ENCODE data around the gene RSRC1.
"Not testable (repeated sequence)": the region's sequence is repeated elsewhere in the genome, so short reads cannot be mapped to it uniquely, and the experiment has no call there.

RSRC1 gene

GRCh38 chr3:158520433-158520832 is 410.5 kb downstream of the RSRC1 start:
- H3K27me3 Mint-ChIP-seq, result no peaks in the 10 kb centered on the region
- H3K36me3 Mint-ChIP-seq, result peaks cover 10% of the 10 kb centered on the region
- H3K9me3 Mint-ChIP-seq (ENCODE audit: low read depth), result peaks cover 4% of the 10 kb centered on the region
- H3K4me3 Mint-ChIP-seq, result no peak overlapping the region
- no peak overlapping the region for H3K27ac Mint-ChIP-seq
- H3K4me1 Mint-ChIP-seq (ENCODE audit: low read depth), result no peaks in the 10 kb centered on the region

GRCh38 chr3:158522221-158523136 is 412.6 kb downstream of the RSRC1 start:
- Mint-ChIP-seq H3K36me3 (peaks cover 10% of the 10 kb centered on the region), H3K27me3 (no peaks in the 10 kb centered on the region), H3K4me1 (ENCODE audit: low read depth) (no peaks in the 10 kb centered on the region), H3K27ac (no peak overlapping the region), H3K4me3 (no peak overlapping the region), H3K9me3 (ENCODE audit: low read depth) (peaks cover 4% of the 10 kb centered on the region)

GRCh38 chr3:158528076-158528674 is 418.3 kb downstream of the RSRC1 start:
- Mint-ChIP-seq H3K4me1 (ENCODE audit: low read depth) (no peaks in the 10 kb centered on the region), H3K36me3 (peaks cover 5% of the 10 kb centered on the region), H3K9me3 (ENCODE audit: low read depth) (peaks cover 4% of the 10 kb centered on the region), H3K4me3 (no peak overlapping the region), H3K27ac (no peak overlapping the region), H3K27me3 (no peaks in the 10 kb centered on the region)

DNA sequence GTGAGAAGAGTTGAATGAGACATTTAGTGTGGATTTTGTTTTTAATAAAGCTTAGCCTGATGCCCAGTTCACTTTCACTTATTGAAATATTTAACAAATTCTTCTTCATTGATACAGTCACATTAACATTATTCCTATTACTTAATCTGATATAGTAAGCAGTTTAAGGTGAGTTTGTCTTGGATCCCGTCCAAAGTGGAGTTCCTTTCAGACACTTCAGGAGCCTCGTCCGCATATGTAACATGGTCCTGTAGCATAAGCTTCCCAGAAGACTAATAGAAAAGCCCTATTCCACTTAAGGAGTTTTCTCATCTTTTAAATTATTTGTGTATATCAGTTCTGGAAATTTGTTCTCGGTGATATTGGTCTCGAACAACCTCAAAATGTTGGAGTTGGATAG is 421.4 kb downstream of the RSRC1 start:
- no peaks in the 10 kb centered on the region for H3K9me3 Mint-ChIP-seq (ENCODE audit: low read depth)
- no peak overlapping the region for H3K4me3 Mint-ChIP-seq
- no peaks in the 10 kb centered on the region for H3K36me3 Mint-ChIP-seq
- no peak overlapping the region for H3K27ac Mint-ChIP-seq
- no peaks in the 10 kb centered on the region for H3K4me1 Mint-ChIP-seq (ENCODE audit: low read depth)
- H3K27me3 Mint-ChIP-seq, result no peaks in the 10 kb centered on the region

- H3K4me1 Mint-ChIP-seq (ENCODE audit: low read depth), result no peaks in the 10 kb centered on the region
- H3K4me3 Mint-ChIP-seq, result no peak overlapping the region
- H3K27me3 Mint-ChIP-seq, result no peaks in the 10 kb centered on the region
- H3K9me3 Mint-ChIP-seq (ENCODE audit: low read depth), result no peaks in the 10 kb centered on the region
- no peak overlapping the region for H3K27ac Mint-ChIP-seq
- H3K36me3 Mint-ChIP-seq, result no peaks in the 10 kb centered on the region
Measured at GRCh38 chr3:158532099-158532734, 422.3 kb downstream of the RSRC1 start.

DNA sequence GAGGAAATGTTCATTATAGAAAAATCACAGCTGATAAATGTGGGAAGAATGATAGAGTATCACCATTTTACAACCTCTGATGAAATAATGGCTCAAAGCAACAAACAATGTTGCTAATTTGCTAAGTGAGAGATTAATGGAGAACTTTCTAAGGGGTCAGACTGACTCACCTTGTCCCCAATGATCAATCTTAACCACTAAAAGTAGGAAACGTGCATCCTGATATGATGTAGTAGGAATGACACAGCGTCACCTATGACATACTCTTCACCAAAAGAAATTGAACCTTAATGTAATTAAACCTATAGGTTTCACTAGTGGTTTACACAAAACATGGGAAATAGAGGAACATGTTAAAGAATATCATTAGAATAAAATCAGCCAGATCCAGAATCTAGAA is 426.0 kb downstream of the RSRC1 start:
- no peaks in the 10 kb centered on the region for H3K36me3 Mint-ChIP-seq
- H3K27ac Mint-ChIP-seq, result no peak overlapping the region
- no peaks in the 10 kb centered on the region for H3K4me1 Mint-ChIP-seq (ENCODE audit: low read depth)
- H3K27me3 Mint-ChIP-seq, result no peaks in the 10 kb centered on the region
- H3K4me3 Mint-ChIP-seq, result no peak overlapping the region
- H3K9me3 Mint-ChIP-seq (ENCODE audit: low read depth), result no peaks in the 10 kb centered on the region

GRCh38 chr3:158539414-158540014 is 429.6 kb downstream of the RSRC1 start:
- Mint-ChIP-seq H3K36me3 (peaks cover 6% of the 10 kb centered on the region), H3K9me3 (ENCODE audit: low read depth) (no peaks in the 10 kb centered on the region), H3K4me1 (ENCODE audit: low read depth) (no peaks in the 10 kb centered on the region), H3K27me3 (no peaks in the 10 kb centered on the region), H3K4me3 (no peak overlapping the region), H3K27ac (no peak overlapping the region)

GRCh38 chr3:158540066-158540465 is 430.2 kb downstream of the RSRC1 start:
- Mint-ChIP-seq H3K4me1 (ENCODE audit: low read depth) (no peaks in the 10 kb centered on the region), H3K4me3 (no peak overlapping the region), H3K9me3 (ENCODE audit: low read depth) (no peaks in the 10 kb centered on the region), H3K27me3 (no peaks in the 10 kb centered on the region), H3K27ac (no peak overlapping the region), H3K36me3 (peaks cover 8% of the 10 kb centered on the region)

DNA sequence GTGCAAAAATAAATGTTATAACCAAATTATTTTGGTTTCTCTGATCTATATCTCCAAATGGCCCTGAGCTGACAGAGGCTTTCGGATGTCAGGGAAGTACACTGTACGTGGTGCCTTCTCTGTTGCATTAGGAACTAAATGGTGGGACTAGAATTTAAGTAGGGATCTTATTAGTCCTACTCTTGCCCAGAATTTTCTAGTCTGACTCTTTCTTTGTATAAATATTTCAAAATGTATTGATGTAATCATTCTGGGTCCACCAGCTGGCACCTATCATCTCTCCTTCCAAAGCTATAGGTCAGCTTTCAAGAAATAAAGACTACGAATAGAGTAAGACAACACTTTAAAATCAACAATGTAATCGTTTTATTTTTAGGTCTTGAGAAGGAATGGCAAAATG is 438.8 kb downstream of the RSRC1 start:
- Mint-ChIP-seq H3K9me3 (ENCODE audit: low read depth) (no peaks in the 10 kb centered on the region), H3K36me3 (peaks cover 20% of the 10 kb centered on the region), H3K27ac (no peak overlapping the region), H3K4me3 (no peak overlapping the region), H3K4me1 (ENCODE audit: low read depth) (no peaks in the 10 kb centered on the region), H3K27me3 (no peaks in the 10 kb centered on the region)

GRCh38 chr3:158549938-158550337 is 440.0 kb downstream of the RSRC1 start:
- H3K4me3 Mint-ChIP-seq; H3K9me3 Mint-ChIP-seq (ENCODE audit: low read depth); H3K4me1 Mint-ChIP-seq (ENCODE audit: low read depth); H3K27ac Mint-ChIP-seq; H3K27me3 Mint-ChIP-seq: not testable (repeated sequence)
- H3K36me3 Mint-ChIP-seq, result peaks cover 14% of the 10 kb centered on the region

GRCh38 chr3:158552124-158552523 is 442.2 kb downstream of the RSRC1 start:
- H3K36me3 Mint-ChIP-seq, result peaks cover 10% of the 10 kb centered on the region

GRCh38 chr3:158559504-158559903 is 449.6 kb downstream of the RSRC1 start:
- Mint-ChIP-seq H3K27me3 (peaks cover 10% of the 10 kb centered on the region), H3K27ac (no peak overlapping the region), H3K36me3 (no peaks in the 10 kb centered on the region), H3K4me1 (ENCODE audit: low read depth) (no peaks in the 10 kb centered on the region), H3K9me3 (ENCODE audit: low read depth) (no peaks in the 10 kb centered on the region), H3K4me3 (no peak overlapping the region)

More at GRCh38 chr3:158552124-158552523, 442.2 kb downstream of the RSRC1 start:
- Mint-ChIP-seq H3K4me3 (no peak overlapping the region), H3K27me3 (peaks cover 3% of the 10 kb centered on the region), H3K27ac (no peak overlapping the region), H3K9me3 (ENCODE audit: low read depth) (no peaks in the 10 kb centered on the region), H3K4me1 (ENCODE audit: low read depth) (no peaks in the 10 kb centered on the region)

DNA sequence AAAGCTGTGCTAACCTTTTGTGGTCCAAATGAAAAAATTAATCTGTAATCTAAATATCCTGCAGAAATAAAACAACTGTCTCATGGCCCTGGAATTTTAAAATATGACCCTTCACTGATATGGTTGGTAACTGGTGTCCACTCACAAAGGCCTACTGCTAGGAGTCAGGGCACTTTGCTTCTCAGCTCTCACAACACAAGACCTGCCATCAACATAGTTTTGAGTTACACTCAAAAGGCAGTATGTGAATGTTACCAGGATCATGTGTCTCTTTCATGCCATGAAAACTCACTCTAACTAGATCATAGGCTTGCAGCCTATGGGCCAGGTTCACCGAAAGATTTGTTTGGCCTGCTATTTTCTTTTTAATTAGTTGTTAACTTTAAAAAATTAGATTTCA is 451.1 kb downstream of the RSRC1 start:
- H3K27ac Mint-ChIP-seq, result no peak overlapping the region
- H3K4me3 Mint-ChIP-seq, result no peak overlapping the region
- no peaks in the 10 kb centered on the region for H3K36me3 Mint-ChIP-seq
- H3K9me3 Mint-ChIP-seq (ENCODE audit: low read depth), result no peaks in the 10 kb centered on the region
- H3K4me1 Mint-ChIP-seq (ENCODE audit: low read depth), result no peaks in the 10 kb centered on the region
- peaks cover 10% of the 10 kb centered on the region for H3K27me3 Mint-ChIP-seq

- H3K27ac Mint-ChIP-seq, result no peak overlapping the region
- H3K4me1 Mint-ChIP-seq (ENCODE audit: low read depth), result no peaks in the 10 kb centered on the region
- no peak overlapping the region for H3K4me3 Mint-ChIP-seq
- no peaks in the 10 kb centered on the region for H3K9me3 Mint-ChIP-seq (ENCODE audit: low read depth)
- H3K36me3 Mint-ChIP-seq, result no peaks in the 10 kb centered on the region
- peaks cover 5% of the 10 kb centered on the region for H3K27me3 Mint-ChIP-seq
Measured at GRCh38 chr3:158562674-158563073, 452.8 kb downstream of the RSRC1 start.

- Mint-ChIP-seq H3K4me1 (ENCODE audit: low read depth) (no peaks in the 10 kb centered on the region), H3K36me3 (no peaks in the 10 kb centered on the region), H3K27me3 (peaks cover 5% of the 10 kb centered on the region), H3K4me3 (no peak overlapping the region), H3K9me3 (ENCODE audit: low read depth) (no peaks in the 10 kb centered on the region), H3K27ac (no peak overlapping the region)
Measured at GRCh38 chr3:158563076-158563475, 453.2 kb downstream of the RSRC1 start.
